HG02885 (cell line): Measurements from ENCODE around the gene FAM107A.

Source experiments
- ATAC-seq: cut with Tn5 transposase; IDR thresholded peaks from one replicate; pipeline ENCODE4 v1.9.1; 2021; ENCODE audit warnings: mild to moderate bottlenecking; ENCODE audit not compliant: unreplicated experiment, poor library complexity

The FAM107A gene

DNA sequence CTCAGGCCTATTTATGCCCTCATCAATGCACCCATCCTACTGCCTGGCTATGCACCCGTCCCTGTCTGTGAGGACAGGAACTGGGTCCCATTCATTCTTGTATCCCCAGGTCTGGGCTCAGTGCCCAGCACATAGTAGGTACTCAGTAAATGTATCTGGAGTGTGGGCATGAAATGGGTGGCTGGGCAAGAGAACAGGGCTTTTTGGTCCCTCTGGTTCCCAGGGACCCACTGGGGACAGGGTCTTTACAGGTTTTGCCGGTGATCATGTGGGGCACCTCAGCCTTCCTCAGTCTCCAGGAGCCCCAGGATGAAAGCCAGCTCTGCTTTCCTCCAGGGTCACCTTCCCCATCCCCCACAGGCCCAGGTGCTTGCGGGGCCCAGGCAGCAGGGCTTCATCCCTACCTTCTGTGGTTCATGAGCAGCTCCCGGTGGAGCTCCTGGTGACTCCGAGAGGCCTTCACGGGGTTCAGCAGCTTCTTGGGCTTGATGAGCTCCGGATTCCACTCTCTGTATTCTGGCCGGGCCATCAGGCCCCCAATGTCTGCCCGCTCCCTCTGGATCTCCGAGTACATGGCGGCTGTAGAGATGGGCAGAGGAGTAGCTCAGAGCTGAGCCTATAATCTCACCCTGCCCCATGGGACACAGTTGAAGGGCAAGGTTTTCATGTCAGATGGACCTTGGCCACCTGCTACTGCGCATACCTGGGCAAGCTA, 7.7 kb downstream of the FAM107A start:
- no peak for ATAC-seq

DNA sequence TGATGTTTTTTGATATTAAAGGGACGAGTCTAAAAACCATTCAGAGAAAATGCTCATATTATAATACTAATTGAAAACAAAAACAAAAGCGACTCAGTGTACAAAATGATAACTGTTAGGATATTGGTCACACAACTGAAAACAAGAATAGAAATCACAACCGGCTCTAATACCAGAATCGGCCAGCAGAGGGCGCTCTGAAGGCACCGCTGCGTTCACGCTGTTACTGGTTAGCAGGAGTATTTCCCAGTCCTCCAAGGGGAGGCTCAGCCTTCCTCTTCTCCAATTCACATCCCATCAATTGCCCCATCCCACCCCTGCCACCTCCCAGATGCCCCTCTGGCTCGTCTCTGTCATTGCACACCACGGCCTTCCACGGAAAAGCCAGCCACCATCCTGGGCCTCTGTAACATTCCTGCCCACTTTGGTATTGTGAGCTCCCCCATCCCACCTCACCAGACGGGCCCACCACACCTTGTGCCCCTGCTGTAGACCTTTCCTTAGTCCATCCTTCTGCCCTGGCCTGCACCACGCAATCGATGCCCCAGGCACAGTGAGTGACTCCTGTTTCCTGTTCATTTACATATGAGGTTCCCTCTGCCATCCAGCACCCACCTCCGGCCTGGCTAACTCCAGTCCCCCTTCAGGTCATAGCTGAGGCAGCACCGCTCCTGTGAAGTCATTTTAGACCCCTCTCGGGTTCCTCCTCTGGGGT, 8.5 kb downstream of the FAM107A start:
- ATAC-seq = peak; percentile 47

DNA sequence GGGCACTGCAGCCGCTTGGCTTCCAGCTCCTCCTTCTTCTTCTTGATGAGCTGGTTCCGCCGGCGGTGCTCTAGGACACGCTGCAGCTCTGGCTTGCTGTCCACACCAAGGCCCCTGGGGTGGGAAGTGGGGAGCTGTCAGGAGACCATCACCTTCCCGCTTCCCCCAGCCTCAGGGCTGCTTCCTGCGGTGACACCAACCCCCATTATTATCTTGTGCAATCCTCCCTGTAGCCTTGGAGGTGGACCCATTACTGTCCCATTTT, 10.0 kb downstream of the FAM107A start:
- no peak for ATAC-seq

DNA sequence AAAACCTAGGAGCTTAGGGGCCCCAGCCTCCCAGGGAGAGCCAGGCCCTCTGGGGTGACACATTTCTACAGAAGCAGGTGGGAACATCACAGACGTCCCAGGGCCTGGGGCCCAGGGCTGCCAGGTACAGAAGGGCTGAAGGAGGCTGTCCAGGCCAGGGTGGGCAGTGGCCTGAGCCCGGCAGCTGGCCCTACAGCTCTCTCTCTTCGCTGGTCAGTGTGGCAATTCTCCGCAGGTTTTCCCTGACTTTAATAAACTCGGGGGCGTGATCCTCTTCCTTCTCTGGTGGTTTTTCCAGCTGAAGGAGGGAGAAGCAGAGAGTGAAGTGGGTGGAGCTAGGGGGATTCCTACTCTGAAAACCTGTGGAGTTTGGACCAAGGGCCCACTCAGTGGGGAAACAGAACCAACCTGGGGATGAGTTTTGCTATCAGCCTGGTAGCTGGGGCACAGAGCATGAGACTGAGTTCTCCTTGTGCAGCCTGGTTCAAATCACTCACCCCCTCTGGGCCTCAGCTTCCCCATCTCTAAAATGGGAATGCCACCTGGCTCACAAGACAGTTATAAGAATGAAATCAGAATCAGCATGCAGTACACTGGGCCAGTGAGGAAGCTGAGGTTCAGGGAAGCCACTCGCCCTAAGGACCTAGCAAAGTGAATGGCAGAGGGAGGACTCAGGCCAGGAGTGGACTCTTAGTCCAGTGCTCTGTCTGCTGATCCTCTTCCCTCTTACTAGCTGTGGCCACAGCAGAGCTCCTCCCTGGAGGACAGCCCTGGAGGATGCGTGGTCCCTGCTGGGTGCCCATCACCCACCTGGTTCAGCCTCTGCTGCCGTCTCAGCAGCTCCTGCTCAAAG, 10.6 kb downstream of the FAM107A start:
- no peak for ATAC-seq

DNA sequence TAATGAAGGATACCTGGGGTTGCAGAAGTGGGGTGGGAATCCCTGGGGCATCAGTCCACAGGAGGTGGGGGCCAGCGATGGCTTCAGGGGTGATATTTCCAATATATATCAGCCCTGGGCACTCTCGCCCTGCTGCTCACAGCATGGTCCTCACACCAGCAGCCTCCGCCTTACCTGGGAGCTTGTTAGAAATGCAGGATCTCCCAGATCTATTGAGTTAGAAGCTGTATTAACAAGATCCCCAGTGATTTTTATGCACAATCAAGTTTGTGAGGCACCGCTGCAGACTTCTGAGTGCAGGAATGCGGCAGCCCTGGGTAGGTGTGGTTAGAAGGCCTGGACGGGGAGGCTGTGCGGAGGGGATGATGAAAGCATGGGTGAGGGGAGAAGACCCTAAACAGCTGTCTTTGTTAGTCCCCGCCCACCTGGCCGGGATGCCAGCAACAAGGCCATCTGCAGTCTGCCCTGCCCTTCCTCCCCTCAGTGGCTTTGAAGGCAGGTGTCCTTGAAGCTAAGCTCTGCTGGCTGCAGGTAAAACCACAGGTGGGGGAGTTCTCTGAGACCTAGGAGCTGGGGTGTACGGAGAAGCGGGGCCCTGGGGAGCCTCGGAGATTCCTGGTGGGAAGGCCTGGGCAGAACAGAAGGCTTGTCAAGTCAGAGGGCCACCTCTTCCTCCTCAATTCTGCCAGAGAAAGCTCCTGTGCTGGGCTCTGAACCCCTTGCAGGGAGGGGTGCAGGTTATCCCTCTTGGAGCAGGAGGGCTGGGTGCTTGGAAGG, 11.4 kb downstream of the FAM107A start:
- no peak for ATAC-seq

DNA sequence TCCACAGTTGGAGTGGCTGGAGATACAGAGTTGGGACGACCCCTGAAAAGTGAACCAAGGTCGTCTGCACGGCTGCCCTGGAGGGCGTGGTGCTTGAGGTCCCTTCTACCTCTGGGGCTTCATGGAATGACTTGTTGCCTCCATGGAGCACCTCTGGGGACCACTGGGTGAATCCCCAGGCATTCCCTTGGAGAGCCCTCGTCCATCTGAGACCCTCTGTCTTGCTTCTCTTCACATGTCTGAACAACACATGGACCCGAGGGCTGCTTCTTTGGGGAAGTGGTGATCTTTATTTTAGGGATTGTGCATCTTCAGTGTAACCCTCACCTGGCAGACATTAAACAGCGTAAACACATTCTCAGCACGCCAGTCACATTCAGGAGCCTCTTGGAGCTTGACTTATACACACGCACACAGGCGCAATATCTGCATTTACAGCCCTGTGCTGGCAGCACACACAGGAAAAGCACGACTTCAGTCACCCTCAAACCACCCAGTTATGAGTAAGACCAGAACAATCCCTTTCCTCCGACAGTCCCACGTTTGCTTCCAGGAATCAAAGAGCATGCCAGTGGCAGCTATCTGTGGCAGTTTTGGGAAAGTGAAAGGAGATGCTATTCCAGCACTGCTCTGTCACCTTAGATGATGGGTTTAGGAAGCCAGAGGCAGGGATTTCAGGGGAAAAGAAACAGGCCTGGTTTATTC, 12.6 kb downstream of the FAM107A start:
- ATAC-seq = no peak

DNA sequence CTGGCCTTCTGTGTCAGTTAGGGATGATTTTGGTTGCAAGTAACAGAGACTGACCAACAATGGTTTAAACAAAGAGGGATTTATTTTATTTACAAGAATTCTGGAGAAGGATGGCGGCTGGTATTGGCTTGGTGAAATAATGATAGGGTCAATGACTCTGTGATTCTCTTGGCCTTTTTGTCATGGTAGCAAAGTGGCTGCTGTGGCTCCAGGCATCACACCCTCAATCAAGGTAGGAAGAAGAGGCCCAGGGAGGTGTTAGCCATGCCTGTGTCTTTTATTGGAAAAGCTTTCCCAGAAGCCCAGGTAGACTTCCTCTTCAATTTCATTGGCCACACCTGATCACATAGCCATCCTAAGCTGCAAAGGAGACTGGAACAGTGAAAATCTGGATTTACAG, 13.1 kb downstream of the FAM107A start:
- no peak for ATAC-seq

DNA sequence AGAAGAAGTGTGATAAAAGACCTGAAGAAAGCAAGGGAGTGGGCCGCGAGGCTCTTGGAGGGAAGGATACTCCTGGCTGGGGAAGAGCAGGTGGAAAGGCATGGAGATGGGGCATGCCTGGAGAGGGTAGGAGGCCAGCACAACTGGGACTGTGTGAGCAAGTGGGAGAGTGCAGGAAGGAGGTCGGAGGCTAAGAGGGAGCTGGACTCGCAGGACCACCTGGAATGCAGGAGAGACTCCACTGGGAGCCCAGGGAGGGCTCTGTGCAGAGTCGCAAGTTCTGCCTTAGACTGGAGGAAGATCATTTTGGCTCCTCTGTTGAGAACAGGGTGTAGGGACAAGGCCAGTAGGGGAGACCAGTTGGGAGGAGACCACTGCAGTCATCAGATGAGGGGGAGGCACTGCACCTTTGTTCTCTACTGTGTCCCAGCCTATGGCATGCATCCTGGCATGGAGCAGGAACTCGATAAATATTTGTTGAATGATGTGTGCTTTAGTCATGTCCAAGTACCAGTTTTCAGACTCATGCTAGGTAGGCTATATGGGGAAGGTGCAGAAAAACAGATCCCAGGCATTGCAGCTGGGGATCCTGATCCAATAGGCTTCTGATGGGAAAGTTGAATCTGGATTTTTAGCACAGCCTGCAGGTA, 13.7 kb downstream of the FAM107A start:
- no peak for ATAC-seq

DNA sequence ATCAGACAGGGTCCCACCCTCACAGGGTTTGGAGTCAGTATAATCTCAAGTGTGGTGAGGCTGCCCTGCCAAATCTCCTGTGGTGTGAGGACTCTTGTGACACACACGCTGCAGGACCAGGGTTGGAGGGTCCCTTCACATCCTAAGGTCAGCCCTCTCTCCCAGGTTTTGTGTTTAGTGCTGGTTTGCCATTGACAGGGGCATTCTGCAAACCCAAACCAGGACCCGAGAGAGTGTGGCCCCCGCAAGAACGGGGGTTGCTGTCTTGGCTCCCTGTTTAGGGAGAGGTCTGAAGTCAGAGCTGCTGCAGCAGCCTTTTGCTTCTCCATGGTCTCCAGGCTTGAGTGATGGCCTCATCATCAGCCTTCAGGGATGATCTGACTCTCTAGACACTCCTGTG, 14.7 kb downstream of the FAM107A start:
- ATAC-seq = no peak

DNA sequence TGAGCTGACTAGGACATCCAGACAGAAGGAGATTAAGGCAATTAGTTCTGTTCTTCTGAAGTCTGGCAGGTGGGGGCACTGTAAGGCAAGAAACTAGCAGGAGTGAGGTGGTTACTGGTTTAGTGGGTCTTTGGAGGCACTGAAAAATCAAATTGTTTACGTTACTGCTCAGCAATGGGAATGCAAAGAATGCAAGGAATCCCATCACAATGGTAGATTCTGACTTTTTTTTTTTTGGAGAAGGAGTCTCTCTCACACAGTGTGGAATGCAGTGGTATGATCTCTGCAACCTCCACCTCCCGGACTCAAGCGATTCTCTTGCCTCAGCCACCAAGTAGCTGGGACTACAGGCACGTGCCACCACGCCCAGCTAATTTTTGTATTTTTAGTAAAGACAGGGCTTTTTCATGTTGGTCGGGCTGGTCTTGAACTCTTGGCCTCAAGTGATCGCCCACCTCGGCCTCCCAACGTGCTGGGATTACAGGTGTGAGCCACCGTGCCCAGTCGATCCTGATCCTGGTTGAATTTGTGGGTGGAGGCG, 16.4 kb downstream of the FAM107A start:
- ATAC-seq = no peak

DNA sequence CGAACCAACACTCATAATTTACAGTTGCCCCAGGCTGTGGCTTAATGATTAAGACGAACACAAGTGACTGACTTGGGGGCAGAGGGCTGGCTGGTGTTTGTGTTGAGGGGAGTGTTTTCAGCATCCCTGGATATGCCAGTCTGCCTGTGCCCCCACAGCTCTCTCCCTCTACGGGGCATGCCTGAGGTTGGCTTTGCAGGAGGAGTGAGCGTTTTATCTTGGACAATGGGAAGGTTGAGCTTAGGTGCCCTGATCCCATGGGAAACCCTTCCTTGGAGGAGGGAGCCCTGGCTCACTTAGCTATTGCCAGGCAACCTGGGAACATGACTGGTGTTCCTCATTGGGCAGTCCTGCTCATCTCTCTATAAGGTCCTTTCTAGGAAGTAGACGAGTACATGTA, 17.6 kb downstream of the FAM107A start:
- ATAC-seq = no peak

DNA sequence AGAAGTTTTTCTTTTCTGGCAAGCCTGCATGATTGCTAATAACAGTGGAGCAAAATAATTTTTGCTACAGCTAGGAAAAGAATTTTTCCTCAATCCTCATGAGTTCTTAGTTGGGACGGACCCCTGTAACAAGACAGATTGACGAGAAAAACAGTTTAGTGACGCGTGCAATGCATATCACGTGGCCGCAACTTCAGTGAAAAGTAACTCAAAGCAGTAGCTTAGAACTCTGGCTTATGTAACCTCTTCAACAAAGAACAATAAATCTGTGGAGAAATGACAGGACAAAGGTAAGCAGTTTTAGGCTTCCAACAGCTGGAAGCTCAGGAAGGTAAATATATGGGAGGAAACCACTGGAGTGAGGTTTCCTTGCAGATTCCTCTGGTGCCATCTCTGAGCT, 19.7 kb downstream of the FAM107A start:
- no peak for ATAC-seq

DNA sequence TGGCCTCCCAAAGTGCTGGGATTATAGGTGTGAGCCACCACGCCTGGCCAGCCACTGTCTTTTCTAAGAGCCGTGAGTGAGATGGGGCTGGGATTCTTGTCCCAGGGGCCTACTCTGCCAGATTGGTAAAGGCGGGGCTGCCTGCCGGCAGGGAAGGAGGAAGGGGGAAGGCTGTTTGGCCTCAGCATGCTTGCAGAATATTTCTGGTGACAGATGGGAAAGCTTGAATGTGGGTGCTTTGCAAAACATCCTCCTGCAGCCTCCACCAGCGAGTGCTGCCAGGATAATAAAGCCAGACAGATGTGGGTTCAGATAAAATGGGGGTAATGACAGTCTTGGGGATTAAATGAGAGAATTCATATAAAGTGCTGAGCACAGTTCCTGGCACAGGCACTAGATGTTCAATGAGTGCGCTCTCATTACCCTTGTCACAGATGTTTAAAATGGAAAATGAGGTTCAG, 20.4 kb downstream of the FAM107A start:
- no peak for ATAC-seq

DNA sequence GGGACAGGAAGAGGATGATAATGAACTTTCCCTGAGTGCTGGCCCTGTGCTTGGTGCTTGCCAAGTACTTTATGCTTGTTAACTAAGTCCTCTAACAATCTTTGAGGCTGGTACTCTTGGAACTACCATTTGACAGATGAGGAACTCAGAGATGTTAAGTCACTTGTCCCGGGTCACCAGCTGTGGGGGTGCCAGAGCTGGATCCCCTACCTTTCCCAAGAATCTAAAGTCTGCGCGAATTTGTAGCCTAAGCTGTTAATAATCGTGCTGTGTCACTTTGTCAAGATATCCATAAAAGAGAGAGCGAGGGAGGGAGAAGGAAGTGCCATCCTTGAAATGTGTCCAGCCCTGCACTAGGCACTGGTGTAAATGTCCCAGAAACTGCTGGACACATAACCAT, 21.2 kb downstream of the FAM107A start:
- ATAC-seq = no peak

DNA sequence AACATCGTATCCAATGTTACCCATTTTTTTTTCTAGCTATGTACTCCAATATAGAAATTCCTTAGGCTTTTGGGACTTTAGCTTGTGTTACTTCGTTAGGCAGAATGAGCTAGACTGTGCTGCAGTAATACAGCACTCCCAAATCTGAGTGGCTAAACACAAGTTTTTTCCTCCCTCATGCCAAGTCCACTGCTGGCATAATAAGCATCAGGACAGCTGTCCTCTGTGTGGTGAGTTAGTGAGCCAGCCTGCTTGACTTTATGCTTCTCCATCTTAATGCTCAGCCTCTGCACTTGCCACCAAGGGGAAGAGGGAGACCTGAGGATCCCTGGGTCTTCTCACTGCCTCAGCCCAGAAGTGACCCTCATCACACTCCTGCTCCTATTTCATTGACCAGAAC, 22.0 kb downstream of the FAM107A start:
- ATAC-seq = no peak

DNA sequence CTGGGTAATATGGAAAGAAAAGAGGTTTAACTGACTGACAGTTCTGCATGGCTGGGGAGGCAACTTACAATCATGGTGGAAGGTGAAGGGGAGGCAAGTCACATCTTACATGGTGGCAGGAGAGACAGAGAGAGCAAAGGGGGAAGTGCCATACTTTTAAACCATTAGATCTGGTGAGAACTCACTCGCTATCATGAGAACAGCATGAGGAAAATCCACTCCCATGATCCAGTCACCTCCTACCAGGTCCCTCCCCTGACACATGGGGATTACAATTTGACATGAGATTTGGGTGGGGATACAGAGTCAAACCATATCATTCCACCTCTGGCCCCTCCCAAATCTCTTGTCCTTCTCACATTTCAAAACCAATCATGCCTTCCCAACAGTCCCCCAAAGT, 24.2 kb downstream of the FAM107A start:
- no peak for ATAC-seq

DNA sequence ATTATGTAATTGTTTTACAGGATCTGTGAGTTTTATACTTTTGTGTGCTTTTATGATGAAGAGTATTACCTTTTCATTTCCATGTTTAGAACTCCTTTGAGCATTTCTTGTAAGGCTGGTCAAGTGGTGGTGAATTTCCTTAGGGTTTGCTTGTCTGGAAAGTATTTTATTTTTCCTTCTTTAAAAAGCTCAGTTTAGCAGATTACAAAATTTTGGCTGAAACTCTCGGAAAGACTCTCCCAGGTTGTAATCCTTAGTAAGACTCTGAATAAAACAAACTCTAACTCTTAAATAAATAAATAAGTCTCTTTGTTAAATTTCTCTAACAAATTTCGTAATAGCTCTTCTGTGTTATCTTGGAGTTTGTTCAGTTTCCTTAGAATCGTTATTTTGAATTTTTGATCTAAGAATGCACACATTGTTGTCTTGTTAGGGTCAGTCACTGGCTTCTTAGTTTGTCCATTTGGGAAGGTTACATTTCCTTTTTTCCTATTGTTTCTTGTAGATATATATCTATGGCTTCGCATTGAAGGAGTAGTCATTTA, 25.5 kb downstream of the FAM107A start:
- no peak for ATAC-seq

DNA sequence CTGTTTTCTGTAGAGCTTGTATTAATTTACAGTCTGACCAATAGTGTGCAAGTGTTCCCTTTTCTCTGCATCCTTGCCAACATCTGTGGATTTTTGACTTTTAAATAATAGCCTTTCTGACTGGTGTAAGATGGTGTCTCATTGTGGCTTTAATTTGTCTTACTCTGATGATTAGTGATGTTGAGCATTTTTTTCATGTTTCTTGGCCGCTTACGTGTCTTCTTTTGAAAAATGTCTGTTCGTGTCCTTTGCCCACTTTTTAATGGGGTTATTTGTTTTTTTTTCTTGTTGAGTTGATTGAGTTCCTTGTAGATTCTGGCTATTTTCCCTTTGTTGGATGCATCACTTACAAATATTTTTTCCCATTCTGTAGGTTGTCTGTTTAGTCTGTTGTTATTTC, 32.6 kb downstream of the FAM107A start:
- ATAC-seq = no peak
